GM19328 (cell line): Measurements from ENCODE around the gene SAE1.
A peak's percentile ranks its signal among the peaks of the same experiment; 100 is the strongest.

Experiments used
- ATAC-seq: cut with Tn5 transposase; IDR thresholded peaks from one replicate; pipeline ENCODE4 v1.9.1; 2021; ENCODE audit warnings: mild to moderate bottlenecking, moderate library complexity; ENCODE audit not compliant: unreplicated experiment

SAE1 gene

GRCh38 chr19:47105874-47106273, 24.8 kb upstream of the SAE1 start:
- no peak for ATAC-seq

- ATAC-seq: no peak
Measured at GRCh38 chr19:47106821-47107201, 23.8 kb upstream of the SAE1 start.

- no peak for ATAC-seq
Measured at GRCh38 chr19:47107202-47107952, 23.3 kb upstream of the SAE1 start.

- no peak for ATAC-seq
Measured at GRCh38 chr19:47107953-47108746, 22.5 kb upstream of the SAE1 start.

GRCh38 chr19:47109177-47109540, 21.5 kb upstream of the SAE1 start:
- no peak for ATAC-seq

GRCh38 chr19:47109541-47110375, 20.9 kb upstream of the SAE1 start:
- ATAC-seq: no peak

- no peak for ATAC-seq
Measured at GRCh38 chr19:47110521-47111005, 20.1 kb upstream of the SAE1 start.

GRCh38 chr19:47111006-47111621, 19.5 kb upstream of the SAE1 start:
- ATAC-seq: no peak

GRCh38 chr19:47111682-47112165, 18.9 kb upstream of the SAE1 start:
- no peak for ATAC-seq

GRCh38 chr19:47112166-47112996, 18.3 kb upstream of the SAE1 start:
- peak; percentile 10 for ATAC-seq

GRCh38 chr19:47112997-47113849, 17.4 kb upstream of the SAE1 start, which contains the start of gene ZC3H4:
TSS of gene ZC3H4 (minus strand) at chr19:47113776. CDS start at chr19:47112584, 1,192 bp downstream.
- ATAC-seq: peak; percentile 66

GRCh38 chr19:47113850-47114651, 16.6 kb upstream of the SAE1 start:
- no peak for ATAC-seq

- no peak for ATAC-seq
Measured at GRCh38 chr19:47120470-47121067, 10.1 kb upstream of the SAE1 start.

- no peak for ATAC-seq
Measured at GRCh38 chr19:47122359-47123335, 8.0 kb upstream of the SAE1 start.

- no peak for ATAC-seq
Measured at GRCh38 chr19:47123406-47123805, 7.2 kb upstream of the SAE1 start.

GRCh38 chr19:47124937-47125668, 5.5 kb upstream of the SAE1 start:
- no peak for ATAC-seq
